Fibroblast of skin of scalp (primary cell): ENCODE measurements around the gene MRO.
"Not testable (repeated sequence)": the region's sequence is repeated elsewhere in the genome, so short reads cannot be mapped to it uniquely, and the experiment has no call there.

Source experiments
- DNase-seq: peaks from one replicate; pipeline ENCODE4 v3.0.0-alpha.2; 2013

The MRO gene

GRCh38 chr18:50791599-50792438, 28.0 kb downstream of the MRO start:
- no peak for DNase-seq

DNA sequence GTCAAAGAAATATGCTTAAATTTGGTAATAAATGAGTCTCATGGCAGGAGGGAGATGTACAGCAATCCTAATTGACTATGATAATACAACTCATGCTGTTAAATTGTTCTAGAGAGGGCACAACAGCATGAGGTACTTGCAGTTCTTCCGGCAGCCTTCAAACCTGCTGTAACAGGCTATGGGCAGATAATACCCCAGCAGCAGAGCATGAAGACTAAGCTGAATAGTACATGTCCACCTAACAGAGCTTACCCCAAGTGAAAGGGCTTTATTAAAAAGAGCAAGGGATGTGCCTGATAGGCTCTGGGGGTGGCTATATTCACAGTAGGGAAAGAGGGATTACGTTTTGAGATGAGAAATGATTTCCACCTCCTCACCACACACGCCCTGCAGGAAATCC, 28.9 kb downstream of the MRO start:
- DNase-seq: no peak

DNA sequence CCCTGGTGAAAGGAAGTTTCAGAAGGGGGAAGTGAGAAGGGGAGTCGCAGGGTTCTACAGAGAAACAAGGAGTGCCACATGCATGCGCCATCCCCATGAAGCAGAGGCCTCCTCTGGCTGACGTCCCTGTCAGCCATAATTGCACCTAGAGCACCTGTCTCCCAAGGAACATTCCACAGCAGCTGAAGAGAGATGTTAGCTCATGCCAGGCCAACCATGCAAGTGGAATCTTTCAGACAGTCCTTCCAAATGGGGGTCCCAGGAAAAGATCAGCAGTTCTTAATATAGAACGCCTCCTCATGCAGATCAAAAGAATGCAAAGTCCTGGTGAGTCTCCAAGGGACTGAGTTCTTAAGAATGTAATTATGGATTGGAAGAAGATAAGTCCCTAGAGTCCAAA, 29.6 kb downstream of the MRO start:
- DNase-seq: no peak

GRCh38 chr18:50788284-50788683, 31.5 kb downstream of the MRO start:
- DNase-seq: no peak

DNA sequence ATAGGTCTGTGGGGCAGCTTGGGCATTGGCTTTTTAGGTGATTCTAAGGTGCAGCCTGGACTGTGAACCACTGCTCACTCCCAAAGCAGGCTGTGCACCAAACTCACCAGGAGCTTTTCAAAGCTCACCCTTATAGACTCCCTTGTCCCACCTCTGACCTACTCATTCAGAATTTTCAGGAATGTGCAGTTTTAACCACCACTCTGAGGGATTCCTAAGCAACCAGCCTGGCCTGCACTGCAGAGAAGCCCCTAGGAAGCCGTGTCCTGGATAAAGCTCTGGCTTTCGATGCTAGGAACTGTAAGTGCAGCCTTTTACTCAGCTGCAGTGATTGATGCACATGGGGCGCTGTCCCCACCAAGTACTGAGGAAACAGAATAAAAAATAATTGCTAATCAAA, 33.0 kb downstream of the MRO start:
- no peak for DNase-seq

GRCh38 chr18:50783553-50783952, 36.3 kb downstream of the MRO start:
- DNase-seq: no peak

DNA sequence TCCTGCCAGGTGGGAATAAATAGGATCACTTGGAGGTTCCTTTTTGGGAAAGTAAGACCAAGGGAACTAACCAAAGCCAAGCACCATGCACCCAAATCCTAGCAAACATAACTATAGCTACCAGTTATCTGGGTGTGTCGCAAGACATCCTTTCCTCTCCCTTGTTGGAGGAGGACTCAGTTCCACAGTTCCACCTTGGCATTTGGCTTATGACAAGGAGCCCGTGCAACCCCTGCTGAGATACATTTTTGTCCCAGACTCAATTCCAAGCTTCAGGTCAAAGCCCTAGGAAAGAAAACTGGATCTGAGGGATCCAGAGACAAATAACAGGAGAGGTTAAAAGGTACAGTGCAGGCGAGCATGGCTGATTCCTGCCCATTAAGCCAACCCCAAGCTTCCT, 40.8 kb downstream of the MRO start:
- not testable (repeated sequence) for DNase-seq

- no peak for DNase-seq
Observed at GRCh38 chr18:50776383-50776782, 43.4 kb downstream of the MRO start.

GRCh38 chr18:50775726-50776125, 44.1 kb downstream of the MRO start:
- DNase-seq: no peak

DNA sequence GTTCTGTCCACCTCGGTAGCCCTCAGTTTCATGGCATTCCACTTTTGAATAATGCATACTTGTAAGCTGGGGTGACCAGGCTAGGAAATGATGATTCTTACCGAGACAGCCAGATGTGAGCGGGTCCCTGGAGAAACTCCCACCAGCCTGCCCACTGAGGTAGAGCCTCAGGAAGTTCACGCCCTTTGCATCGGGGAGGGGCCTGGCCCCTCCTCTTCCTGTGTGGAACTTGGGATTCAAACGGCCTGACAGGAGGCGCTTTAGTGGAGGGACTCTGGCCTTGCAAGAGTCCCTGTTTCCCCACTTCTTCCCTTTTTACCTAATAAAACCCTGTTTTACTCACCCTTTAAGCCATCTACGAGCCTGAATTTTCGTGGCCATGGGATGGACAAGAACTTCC, 44.6 kb downstream of the MRO start:
- no peak for DNase-seq

GRCh38 chr18:50769463-50769862, 50.4 kb downstream of the MRO start:
- DNase-seq: no peak

DNA sequence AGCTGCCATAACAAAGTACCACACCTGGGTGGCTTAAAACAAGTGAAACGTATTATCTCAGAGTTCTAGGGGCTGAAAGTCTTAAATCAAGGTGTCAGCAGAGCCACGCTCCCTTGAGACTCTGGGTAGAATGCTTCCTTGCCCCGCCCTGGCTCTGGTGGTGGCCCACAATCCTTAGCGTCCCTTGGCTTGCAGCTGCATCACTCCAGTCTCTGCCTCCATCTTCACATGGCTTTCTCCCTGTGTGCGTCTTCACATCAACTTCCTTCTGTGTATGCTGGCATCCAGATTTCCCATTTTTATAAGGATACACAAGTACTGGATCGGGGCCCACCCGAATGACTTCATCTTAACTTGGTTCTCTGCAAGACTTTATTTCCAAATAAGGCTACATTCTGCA, 62.5 kb downstream of the MRO start:
- no peak for DNase-seq

GRCh38 chr18:50754297-50754696, 65.5 kb downstream of the MRO start:
- DNase-seq: no peak

DNA sequence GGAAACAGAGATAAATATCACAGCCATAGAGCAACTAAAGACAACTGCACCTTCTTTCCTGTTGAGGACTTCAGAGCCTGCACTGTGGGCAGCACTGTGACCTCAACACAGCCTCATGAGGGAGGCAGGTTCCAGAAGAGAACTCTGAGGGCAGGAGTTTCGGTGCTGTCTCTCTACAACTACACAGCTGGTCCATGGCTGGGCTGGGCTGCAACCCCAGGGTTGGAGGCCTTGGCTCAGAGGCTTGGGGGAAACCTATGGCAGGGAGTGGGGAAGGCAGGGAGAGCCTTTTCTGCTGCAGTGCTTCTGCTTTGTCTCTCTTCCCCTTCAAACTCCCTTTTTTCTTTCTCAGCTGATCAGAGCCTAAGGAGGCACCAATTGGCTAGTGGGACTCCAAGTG, 66.5 kb downstream of the MRO start:
- DNase-seq: no peak

DNA sequence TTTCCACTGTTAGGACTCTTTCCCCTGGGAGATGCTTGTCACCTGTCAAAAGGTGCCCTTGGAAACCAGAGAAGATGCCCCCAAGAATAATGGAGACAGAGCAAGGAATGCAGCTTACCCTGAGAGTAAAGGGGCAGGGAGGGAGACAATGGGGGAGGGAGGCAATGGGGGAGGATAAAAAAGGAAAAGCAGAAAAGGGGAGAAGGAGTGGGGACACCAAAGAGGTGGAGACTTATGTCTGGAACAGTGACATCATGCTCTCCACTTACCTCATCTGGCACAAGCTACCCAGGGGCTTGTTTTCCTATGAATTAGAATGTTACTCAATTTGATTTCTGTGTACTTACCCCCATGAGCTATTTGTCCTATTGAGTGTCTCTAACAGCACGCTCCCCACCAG, 67.9 kb downstream of the MRO start:
- no peak for DNase-seq

DNA sequence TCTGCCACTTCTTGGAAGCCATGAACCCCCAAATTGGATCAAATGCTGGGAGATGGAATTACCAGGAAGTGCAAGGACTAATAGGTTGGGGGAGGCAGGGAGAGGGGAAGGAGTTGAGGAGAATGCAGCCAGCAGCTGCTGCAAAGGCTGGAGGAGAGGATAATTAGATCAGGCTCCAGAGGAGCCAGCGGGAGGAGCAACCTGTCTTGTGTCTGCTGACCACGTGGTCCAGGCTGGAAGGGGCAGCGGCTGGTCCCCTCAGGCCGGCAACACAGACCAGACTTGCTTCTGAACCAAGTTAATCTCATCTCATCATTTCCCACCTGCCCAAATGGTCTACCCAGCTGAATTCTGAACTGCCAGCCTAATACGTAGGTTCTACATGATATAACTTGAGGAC, 68.3 kb downstream of the MRO start:
- no peak for DNase-seq

GRCh38 chr18:50750546-50750945, 69.3 kb downstream of the MRO start:
- no peak for DNase-seq

GRCh38 chr18:50749945-50750344, 69.9 kb downstream of the MRO start:
- DNase-seq: no peak

DNA sequence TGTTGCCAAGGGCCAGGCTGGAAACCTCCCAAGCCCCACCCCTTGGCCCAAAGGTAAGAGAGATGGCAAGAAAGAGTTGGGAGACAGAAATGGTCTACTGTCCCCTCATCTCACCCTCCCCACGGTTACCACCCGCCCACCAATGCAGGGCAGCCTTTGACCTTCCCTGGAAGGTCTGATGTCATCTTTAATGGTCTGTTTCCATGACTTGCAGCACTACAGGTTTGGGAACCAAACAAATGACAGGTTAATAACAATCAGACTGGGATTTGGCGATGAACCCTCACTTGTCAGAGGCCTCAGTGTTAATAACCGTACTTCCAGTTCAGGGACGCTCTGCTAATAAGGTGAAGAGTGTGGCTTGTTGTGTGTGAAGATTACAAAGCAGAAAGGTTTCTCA, 70.4 kb downstream of the MRO start:
- no peak for DNase-seq

DNA sequence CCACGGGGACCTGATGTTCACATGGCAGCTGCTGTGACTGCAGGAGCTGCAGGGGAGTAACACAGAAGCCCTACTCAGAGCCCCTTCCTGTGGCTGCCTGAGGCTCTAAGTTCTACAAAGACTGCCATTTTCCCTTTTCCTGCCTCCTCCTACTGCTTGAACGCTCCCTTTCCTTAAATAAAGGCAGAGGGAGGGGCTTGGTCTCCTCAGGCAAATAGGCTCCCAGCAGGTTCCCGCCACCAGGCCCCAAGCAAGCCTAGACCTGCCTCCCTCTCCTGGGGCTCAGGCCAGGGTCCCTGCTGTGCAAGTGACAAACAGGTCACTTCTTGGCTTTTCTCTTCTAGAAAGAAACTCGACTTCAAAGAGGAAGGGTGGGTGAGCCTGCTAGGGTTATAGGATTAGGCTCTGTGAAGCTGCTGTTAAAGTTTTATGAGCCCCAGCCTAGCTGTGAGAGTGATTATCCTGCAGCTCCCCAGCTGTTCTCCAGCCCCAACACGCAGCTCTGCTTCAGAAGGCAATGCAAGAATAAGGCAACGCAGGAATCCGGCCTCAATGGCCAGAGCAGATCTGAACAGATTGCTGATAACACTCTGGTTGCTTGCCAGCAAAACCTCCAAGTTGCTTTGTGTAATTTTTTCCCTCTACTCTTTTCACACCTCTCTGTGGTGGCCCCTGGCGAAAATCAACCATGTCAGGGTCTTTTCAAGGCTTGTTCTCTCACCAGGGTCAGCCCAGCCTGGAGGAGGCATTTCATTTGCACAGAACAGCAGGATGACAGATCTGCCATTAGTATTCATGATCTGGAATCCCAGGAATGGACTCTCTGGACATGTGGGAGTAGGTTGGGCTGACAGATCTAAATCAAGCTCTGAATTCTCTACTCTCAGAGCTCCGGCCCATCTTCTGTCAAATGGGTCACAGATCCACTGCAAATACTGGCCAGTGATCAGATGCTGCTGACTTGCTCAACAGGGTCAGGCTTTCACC, 71.3 kb downstream of the MRO start:
- no peak for DNase-seq

DNA sequence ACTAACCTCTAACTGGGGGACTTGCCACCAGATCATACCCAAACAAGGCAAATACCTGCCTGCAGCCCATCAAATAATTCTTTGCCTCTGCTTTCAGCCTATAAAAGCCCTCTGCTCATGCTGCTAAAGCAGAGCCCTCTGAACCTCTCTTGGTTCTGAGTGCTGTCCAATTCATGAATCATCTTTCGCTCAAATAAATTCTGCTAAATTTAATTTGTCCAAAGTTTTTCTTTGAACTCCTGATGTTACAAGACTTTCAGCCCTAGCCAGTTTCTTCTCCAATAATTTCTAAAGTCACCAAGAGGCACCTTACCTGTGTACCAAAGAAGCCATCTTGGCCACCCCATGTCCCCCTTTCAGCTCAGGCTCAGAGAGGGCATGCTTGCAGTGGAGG, 72.0 kb downstream of the MRO start:
- no peak for DNase-seq

- DNase-seq: no peak
Observed at GRCh38 chr18:50745945-50746344, 73.9 kb downstream of the MRO start.
